Transverse colon (tissue), 4 donors: ENCODE measurements around the gene CRIP2. TPM values are rescaled to one million over a fixed set of nuclear protein-coding genes. Genes with fewer than 3 reads are reported as not detected.

Experiments
- DNase-seq: peaks from one replicate; pipeline ENCODE4 v3.0.0-alpha.2; 2019
- H3K27ac ChIP-seq, 4 donors: fragments of 200-600 bp; sonication (generic); 2 replicates each; pipeline ENCODE4 v1.5.1; 2016 to 2018; ENCODE audit warnings: inconsistent platforms in 4 of 4
- H3K27me3 ChIP-seq: fragments of 200-600 bp; sonication (generic); 2 replicates; pipeline ENCODE4 v1.5.1; 2017; ENCODE audit warnings: inconsistent platforms
- H3K36me3 ChIP-seq, 4 donors: fragments of 200-600 bp; sonication (generic); 2 replicates each; pipeline ENCODE4 v1.5.1; 2017 to 2019; ENCODE audit warnings: inconsistent platforms in 4 of 4
- H3K4me1 ChIP-seq, 4 donors: fragments of 200-600 bp; sonication (generic); 2 replicates each; pipeline ENCODE4 v1.5.1; 2017 to 2020; ENCODE audit warnings: inconsistent platforms in 4 of 4
- H3K4me3 ChIP-seq, 4 donors: fragments of 200-600 bp; sonication (generic); 1 replicate in 1 of 4; 2 replicates in 3 of 4; pipeline versions ENCODE4 v1.5.1 to v1.6.1; 2017 to 2019; ENCODE audit warnings: inconsistent platforms in 4 of 4
- H3K9me3 ChIP-seq, 2 donors: fragments of 200-600 bp; sonication (generic); 2 replicates each; pipeline ENCODE4 v1.5.1; 2017 to 2019; ENCODE audit warnings: inconsistent platforms in 2 of 2
- EP300 ChIP-seq: sonication (generic); formaldehyde crosslinking; IDR thresholded peaks from one replicate; pipeline ENCODE4 v1.6.1; 2017; ENCODE audit warnings: antibody characterized with exemption, low read depth
- POLR2A ChIP-seq: fragments of 450-650 bp; IDR thresholded peaks from one replicate; pipeline ENCODE4 v1.6.1; 2016; ENCODE audit warnings: antibody characterized with exemption, mild to moderate bottlenecking, moderate library complexity
- POLR2AphosphoS5 ChIP-seq, 3 donors: sonication (generic); formaldehyde crosslinking; IDR thresholded peaks; one replicate each; pipeline ENCODE4 v1.6.1; 2016; ENCODE audit warnings: antibody characterized with exemption in 3 of 3
- WGBS, 2 donors: methylation state at CpG; one replicate each; pipeline ENCODE4 v1.1.5; 2018; ENCODE audit warnings: low coverage in 1 of 2; 5-methylcytosine and 5-hydroxymethylcytosine counted together
- in situ Hi-C, 4 donors: fragments of 200-750 bp; cut with MboI; loops; one replicate each; pipeline versions ENCODE4 v1.15.0 to v1.15.1; 2017; ENCODE audit warnings: low sequenced_read_pairs in 3 of 4, low pct_ligation_motif_present in 1 of 4, low pct_unique_long_range_greater_than_20kb in 1 of 4
- intact Hi-C: fragments of 100-400 bp; cut with DNase I; formaldehyde crosslinking; loops from one replicate; pipeline ENCODE4 v1.15.1; 2023; ENCODE audit warnings: low total_unique reads
- total RNA-seq, 4 donors: library from RNA; depleted of rRNA; stranded (reverse); fragments of >200 nt; gene quantifications; one replicate each; pipeline ENCODE4 v1.1.0, GENCODE V29; 2016
- TF ChIP-seq, protein P1 (sequence below), 5 experiments: fragments of 200-600 bp in 3 of 5; fragments of 450-650 bp in 2 of 5; sonication (generic) in 3 of 5; IDR thresholded peaks; 1 replicate in 2 of 5; 2 replicates in 3 of 5; pipeline ENCODE4 v1.5.1; 2016 to 2017; ENCODE audit warnings: antibody characterized with exemption in 5 of 5, inconsistent platforms in 3 of 5, mild to moderate bottlenecking in 2 of 5, moderate library complexity in 1 of 5

The CRIP2 gene
- total RNA-seq, 4 donors from 2014 or later = 11.2 to 67.3 (median 22.4) TPM

DNA sequence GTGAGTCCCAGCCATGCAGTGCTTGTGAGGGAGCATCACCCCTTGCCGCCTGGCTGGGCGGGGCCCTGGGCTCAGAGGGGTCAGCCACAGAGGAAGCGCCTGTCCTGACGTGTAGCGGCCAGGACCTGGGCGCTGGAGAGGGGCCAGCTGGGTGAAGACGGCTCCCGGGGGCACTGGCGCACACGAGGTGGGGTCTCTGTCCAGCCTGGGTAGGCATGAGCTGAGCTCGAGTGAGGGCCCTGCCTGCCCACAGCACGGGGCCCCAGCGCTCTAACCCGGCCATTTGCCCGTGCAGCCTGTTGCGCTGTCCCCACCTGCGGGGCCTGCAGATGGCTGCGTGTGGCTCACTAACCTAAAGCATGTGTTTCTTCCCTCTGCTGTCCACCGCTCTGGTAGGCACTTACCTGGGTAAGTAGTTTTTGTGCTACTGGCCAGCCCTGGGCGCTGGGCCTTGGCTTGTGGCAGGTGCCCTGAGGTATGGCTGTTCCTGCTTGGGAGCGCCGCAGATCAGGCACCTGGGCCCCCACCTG lies 6.6 kb upstream of the CRIP2 start:
- DNase-seq = no peak
- Histone ChIP-seq H3K4me3 (no peak overlapping the region), H3K27ac (no peak overlapping the region), H3K36me3 (peaks cover 0 to 20% (median 7%) of the 10 kb centered on the region in 4 donors), H3K27me3 (no peaks in the 10 kb centered on the region), H3K4me1 (peaks cover 0 to 8% (median 5%) of the 10 kb centered on the region in 4 donors), H3K9me3 (no peaks in the 10 kb centered on the region)
- WGBS, 2 donors = 96% methylated on average over 22 of the region's 22 CpGs; no CpG with 5 or more reads in 1 of the 2 donors
- in situ Hi-C loops (no loop called here), intact Hi-C loops (no loop called here)
- TF ChIP-seq POLR2A = no peak
- TF ChIP-seq, protein P1, sequence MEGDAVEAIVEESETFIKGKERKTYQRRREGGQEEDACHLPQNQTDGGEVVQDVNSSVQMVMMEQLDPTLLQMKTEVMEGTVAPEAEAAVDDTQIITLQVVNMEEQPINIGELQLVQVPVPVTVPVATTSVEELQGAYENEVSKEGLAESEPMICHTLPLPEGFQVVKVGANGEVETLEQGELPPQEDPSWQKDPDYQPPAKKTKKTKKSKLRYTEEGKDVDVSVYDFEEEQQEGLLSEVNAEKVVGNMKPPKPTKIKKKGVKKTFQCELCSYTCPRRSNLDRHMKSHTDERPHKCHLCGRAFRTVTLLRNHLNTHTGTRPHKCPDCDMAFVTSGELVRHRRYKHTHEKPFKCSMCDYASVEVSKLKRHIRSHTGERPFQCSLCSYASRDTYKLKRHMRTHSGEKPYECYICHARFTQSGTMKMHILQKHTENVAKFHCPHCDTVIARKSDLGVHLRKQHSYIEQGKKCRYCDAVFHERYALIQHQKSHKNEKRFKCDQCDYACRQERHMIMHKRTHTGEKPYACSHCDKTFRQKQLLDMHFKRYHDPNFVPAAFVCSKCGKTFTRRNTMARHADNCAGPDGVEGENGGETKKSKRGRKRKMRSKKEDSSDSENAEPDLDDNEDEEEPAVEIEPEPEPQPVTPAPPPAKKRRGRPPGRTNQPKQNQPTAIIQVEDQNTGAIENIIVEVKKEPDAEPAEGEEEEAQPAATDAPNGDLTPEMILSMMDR (IDR thresholded peaks at IDR 0.05) = no peak
- TF ChIP-seq EP300 = no peak
- TF ChIP-seq POLR2AphosphoS5 (IDR thresholded peaks at IDR 0.05) = no peak

DNA sequence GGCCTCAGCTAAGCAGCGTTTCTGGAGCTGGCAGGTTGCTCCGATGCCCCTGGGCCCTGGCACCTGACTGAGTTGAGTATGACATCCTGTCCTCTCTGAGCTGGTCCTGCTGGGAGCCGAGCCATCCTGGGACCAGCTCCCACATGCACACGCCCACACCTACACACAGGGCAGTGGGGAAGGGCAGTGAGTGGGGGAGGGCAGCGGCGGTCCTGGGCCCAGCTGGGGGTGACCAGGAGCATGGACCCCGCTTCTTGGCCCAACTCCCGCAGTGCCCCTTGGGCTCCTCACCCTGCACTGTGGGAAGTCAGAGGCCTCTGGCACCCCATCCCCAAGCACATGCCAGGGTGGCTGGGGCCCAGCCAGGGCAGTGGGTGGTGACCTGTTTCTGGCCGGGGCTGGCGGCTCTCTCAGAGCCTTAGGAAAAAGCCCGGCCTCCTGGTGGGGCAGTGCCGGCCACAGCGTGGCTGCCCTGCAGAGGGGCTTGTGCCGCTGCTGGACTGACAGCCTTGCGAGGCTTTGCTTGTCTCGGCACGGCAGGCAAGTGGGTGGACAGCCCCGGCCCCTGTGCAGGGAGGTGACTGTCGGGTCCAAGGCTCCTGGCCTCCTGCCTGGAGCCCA lies 5.9 kb upstream of the CRIP2 start:
- intact Hi-C loops = no loop called here

DNA sequence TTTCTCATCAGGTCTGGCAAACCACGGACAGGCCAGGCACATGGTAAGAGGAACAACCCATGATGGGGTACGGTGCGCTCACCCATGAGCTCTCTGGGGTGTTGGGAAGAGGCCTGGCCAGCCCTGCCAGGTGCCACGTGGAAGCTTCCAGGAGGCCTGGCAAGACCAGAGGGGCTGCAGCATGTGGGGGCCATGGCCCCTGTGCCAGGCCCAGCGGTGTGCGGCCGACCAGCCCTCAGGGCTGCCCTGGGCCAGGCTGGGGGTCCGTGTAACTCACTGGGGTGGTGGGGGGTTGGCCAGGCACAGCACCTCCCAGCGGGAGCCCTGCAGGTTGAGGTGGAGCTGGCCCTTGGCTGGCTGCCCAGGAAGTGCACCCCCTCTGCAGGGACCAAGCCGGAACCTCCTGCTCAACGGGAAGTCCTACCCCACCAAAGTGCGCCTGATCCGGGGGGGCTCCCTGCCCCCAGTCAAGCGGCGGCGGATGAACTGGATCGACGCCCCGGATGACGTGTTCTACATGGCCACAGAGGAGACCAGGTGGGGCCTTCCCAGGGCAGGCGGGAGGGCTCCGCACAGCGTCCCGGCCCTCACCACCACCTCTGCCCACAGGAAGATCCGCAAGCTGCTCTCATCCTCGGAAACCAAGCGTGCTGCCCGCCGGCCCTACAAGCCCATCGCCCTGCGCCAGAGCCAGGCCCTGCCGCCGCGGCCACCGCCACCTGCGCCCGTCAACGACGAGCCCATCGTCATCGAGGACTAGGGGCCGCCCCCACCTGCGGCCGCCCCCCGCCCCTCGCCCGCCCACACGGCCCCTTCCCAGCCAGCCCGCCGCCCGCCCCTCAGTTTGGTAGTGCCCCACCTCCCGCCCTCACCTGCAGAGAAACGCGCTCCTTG lies 4.9 kb upstream of the CRIP2 start:
- no peak overlapping the region for H3K27ac ChIP-seq
- no peak for DNase-seq
- H3K4me3 ChIP-seq = no peak overlapping the region
- peaks cover 11 to 21% (median 18%) of the 10 kb centered on the region in 4 donors for H3K4me1 ChIP-seq
- WGBS, 2 donors = 91% methylated on average over 34 of the region's 54 CpGs; no CpG with 5 or more reads in 1 of the 2 donors
- H3K9me3 ChIP-seq = no peaks in the 10 kb centered on the region
- peaks cover 12% of the 10 kb centered on the region for H3K27me3 ChIP-seq
- no peak for TF ChIP-seq POLR2AphosphoS5 (IDR thresholded peaks at IDR 0.05)
- TF ChIP-seq POLR2A = no peak
- TF ChIP-seq, protein P1 (IDR thresholded peaks at IDR 0.05) = no peak
- TF ChIP-seq EP300 = no peak
- in situ Hi-C loops (no loop called here), intact Hi-C loops (no loop called here)
- peaks cover 0 to 6% (median 2%) of the 10 kb centered on the region in 4 donors for H3K36me3 ChIP-seq

More for the DNA sequence above, 5.9 kb upstream of the CRIP2 start:
- WGBS, 2 donors = 90% methylated on average over 12 of the region's 19 CpGs; no CpG with 5 or more reads in 1 of the 2 donors
- Histone ChIP-seq H3K27me3 (peaks cover 5% of the 10 kb centered on the region), H3K27ac (no peak overlapping the region), H3K9me3 (no peaks in the 10 kb centered on the region), H3K4me1 (peaks cover 5 to 15% (median 12%) of the 10 kb centered on the region in 4 donors), H3K36me3 (peaks cover 0 to 14% (median 4%) of the 10 kb centered on the region in 4 donors), H3K4me3 (no peak overlapping the region)
- TF ChIP-seq, protein P1 (IDR thresholded peaks at IDR 0.05) = no peak
- no peak for TF ChIP-seq POLR2AphosphoS5 (IDR thresholded peaks at IDR 0.05)
- TF ChIP-seq POLR2A = no peak
- no peak for TF ChIP-seq EP300
- in situ Hi-C loops = no loop called here
- DNase-seq = no peak
